ENCODE measurements around the gene GMDS.

The GMDS gene

DNA sequence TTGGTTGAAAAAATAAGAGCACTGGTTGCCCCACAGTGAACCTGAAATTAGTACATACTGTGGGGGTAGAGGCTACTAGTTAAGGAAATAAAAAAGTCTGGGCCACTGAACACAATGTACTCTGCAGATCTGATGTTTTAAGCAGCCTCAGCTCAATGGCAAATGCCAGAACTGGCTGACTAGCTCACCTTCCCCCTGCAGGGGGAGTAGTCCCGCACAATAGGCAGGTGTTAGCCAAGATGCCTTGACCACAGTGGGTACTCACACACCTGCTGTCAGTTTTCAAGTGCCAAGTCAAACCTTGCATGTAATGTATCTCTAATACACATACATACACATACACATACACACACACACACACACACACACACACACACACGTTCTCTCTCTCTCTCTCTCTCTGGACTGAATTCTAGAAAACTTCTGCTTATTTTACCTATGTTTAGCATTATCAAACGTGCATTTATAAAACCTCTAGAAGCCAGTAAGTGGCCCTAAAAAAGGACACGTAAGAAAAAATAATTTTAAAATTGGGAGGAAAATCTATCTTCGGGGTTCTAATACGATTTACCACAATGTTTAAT is 36.1 kb downstream of the GMDS start:
- in situ Hi-C loops (cut with HindIII; ENCODE audit: low sequenced_read_pairs) = no loop called here

DNA sequence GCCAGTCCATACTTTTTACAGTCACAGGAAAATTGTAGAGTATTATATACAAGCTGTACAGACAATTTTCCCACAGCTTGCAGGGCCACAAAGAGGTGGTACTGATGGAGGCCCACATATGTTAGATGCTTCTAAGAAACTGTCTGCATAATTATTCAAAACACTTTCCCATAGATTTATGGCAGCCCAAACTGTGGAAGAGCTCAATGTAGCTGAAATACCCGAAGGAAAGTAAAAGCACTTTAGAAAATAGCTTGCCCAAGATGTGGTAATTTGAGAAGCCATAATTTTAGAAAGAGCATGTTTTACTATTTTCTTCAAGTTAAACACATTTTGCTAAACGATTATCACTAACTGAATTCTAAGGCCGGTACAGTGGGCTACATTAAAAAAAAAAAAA is 36.9 kb downstream of the GMDS start:
- in situ Hi-C loops (cut with HindIII; ENCODE audit: low sequenced_read_pairs) = no loop called here

DNA sequence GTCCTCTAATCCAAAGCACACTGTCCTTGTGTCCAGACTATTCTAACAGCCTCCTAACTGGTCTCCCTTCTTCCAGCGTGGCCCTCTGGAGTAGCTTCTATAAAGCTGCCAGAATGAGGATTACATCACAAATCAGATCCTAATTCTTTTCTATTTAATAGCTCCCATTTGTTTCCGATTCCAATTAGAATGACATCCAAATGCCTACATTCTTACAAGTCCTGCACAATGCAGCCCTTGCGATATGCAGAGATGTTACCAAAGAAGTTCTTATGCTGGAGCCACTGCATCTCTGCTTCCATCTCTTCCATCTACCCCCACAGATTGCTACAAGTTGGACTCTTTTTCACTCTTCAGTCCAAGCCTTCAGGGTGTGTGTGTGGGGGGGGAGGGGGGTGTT is 40.0 kb downstream of the GMDS start:
- in situ Hi-C loops (cut with HindIII; ENCODE audit: low sequenced_read_pairs) = no loop called here

DNA sequence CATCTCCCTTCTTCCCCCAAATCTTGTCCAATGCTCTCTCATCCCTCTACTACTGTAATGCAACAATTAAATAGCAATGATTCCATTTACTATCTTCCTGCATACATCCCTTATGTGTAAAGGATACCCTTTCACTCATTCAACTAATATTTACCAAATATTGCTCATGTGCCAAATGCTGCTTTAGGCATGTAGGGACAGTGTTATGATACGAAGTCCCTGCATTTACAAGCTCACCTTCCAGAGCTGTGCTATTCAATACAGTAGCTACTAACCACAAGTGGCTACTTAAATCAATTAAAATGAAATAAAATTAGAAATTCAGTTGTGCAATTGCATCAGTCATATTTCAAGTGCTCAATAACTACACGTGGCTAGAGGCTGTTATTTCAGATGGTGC is 41.1 kb downstream of the GMDS start:
- in situ Hi-C loops (cut with HindIII; ENCODE audit: low sequenced_read_pairs) = no loop called here

DNA sequence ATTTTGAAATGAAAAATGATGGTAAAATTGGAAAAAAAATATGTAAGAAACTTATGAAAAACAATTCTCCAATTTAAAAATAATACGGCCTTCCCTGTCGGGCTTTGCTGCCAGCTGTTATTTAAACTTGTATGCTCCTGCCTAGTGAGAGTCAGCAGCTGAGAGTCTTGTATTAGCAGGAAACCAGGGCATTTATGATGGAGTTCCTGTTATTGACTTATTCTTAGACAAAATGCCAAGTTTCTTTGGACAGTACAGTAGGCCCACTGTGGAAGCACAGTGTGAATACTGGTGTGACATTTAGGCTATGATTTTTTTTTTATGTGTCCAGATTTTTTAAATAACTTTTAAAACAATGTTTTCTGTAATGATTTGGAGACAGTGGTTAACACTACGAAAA is 42.1 kb downstream of the GMDS start:
- in situ Hi-C loops (cut with HindIII; ENCODE audit: low sequenced_read_pairs) = no loop called here

DNA sequence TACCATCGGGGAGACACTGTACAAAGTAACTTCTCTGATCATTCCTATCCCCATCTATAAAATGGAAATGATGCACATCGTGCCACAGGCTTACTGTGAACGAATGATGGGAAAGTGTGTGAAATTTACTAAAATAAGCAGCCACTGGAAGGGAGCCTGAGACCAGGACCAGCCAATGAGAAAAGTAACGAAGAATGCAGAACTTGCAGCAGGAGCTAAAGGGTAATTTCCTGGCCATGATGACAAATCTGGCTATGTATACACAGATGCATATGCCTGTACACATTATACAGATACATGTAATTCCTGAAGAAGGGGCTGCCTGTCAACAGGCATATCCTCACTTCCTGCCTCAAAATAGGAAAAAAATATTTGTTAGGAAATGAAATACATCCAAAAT is 47.4 kb downstream of the GMDS start:
- in situ Hi-C loops (cut with HindIII; ENCODE audit: low sequenced_read_pairs) = no loop called here

DNA sequence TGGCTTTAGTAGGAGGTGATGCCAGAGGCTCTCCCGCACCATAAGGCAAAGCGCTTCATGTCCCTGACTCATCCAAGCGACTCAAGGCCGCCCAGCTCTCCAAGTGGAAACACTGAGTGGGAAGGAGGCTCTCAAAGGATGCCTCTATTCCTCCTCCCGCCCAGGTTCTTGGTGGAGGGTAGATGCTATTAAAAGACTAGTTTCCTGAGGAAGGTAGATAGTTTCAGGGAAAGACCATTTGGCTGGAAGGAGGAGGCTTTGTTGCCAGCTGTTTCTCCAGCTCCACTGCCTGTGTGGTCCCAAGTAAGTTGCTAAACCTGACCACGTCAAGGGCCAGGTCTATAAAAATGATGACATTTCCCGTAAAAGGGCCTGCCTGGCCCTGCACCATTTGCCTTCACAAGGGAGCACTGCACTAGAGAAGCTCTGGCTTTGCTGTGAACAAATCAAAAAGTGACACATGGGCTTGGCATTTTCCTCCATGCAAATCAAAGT is 48.2 kb downstream of the GMDS start:
- in situ Hi-C loops (cut with HindIII; ENCODE audit: low sequenced_read_pairs) = no loop called here

DNA sequence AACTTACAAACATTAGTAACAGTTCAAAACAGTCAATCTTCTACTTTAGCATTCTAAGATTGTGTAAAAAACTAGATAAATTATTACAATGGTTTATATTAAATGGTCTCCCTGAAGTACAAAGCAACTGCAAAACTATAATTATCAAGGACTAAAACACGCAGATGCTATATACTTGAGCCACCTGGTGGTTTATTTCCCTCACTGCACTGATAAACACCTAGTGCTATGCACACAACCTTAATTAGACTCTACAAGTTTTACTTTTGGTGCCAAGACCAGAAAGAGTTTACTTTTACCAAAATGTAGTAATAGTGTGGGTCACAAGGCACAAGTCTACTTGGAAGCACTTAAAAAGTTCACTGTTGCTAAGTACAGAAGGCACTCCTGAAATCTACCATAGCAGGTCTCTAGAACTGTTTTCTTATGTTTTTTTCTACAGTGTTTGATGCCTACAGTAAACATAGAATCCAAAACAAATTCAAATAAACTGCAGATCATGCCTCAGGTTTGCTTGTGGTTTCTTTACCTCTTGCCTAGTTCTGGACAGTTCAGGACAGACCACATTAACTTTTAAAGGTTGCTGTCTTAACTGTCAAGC is 49.2 kb downstream of the GMDS start:
- in situ Hi-C loops (cut with HindIII; ENCODE audit: low sequenced_read_pairs) = no loop called here

DNA sequence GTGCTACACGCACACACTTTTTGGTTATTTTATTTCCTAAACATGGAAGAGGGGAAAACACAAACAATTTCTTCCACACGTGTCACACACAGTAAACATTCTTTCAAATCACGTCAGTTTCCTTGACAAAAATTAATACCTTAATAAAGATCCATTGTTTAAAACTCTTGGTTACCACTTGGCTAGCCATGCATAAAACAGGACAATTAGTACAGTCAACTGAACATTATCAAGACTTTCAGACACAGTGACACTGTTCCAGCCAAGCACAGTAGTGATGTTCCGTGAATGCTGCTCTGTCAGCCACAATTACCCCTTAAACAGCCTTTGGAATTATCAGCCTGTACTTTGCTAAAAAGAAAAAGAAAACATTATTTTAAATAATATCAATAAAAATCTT is 50.8 kb downstream of the GMDS start:
- in situ Hi-C loops (cut with HindIII; ENCODE audit: low sequenced_read_pairs) = no loop called here

DNA sequence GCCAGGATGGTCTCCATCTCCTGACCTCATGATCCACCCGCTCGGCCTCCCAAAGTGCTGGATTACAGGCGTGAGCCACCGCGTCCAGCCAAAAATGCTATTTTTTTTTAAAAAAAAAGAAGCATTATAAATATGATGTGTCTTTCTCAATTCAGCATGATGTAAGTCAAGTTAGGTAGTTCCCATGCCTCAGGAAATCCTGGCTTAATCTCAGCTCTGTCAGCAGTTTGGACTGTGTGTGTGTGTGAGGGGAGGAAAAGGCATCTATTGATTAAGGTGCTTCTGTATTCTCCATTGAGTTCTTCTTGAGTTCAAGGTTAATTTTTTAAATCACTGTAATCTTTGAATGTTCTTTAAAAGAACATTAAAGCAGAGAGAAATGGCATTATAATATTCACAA is 51.5 kb downstream of the GMDS start:
- in situ Hi-C loops (cut with HindIII; ENCODE audit: low sequenced_read_pairs) = no loop called here

DNA sequence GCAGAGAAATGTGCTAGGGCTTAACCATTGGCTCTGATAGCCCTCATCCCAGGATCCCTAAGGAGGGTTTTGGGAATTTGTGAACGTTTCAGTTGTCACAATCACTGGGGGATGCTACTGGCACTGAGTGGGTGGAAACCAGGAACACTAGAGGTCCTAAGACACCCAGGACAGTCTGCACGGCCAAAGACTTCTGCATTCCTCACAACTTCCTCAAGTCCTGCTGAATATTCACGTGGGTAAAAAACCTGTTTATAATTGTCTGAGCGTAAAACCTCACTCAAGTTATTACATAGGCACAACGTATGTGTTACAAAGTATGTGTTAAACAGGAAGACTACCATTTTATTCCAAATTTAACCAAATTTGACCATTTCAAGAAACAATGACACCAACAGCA is 52.4 kb downstream of the GMDS start:
- in situ Hi-C loops (cut with HindIII; ENCODE audit: low sequenced_read_pairs) = no loop called here

DNA sequence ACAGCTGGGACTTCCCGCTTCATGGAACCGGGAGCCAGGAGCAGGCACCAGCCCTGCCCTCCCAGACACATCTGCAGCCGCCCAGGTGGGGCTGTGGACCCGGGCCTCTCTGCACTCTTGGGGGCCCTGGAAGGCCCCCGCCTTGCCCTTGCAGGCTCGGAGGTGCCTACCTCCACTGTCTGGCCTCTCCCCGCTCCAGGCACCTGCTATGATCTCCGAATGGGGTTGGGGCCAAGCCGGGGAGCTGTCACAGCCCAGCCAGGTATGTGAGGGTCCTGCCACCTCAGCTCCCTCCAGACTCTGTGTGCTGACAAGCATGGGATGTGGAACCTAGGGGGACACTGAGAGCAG is 54.0 kb downstream of the GMDS start:
- in situ Hi-C loops (cut with HindIII; ENCODE audit: low sequenced_read_pairs) = no loop called here

DNA sequence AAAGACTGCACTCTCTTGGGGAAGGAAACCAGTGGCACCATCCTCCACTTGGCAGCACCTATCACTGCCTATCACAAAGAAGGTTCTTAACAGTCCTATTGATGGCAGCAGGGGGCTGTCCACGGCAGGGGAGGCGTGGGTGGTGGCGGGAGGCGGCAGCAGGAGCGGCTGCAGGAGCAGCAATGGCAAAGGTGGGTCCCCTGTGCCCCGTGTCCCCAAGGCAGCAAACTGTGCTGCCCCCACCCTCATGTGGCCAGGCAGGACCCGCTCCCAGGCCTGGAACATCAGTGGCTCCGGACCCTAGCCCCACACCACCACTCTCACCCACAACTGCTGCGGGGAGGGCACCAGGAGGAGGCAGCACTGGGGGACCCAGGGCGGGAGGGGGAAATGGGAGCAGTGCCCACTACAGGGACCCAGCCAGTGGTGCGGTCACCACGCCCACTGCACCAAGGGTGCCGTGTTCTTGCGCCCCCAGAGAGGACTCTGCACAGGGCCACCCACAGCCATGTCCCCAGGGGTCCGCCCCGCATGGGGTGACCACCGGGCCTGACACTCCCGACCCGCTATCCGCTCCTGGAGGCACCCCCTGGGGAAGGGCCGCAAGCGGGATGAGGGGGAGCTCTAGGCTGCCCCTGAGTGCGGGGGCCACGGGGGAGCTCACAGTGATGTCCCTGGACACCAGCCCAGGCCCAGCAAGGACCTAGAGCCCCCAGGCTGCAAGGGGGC is 54.6 kb downstream of the GMDS start:
- in situ Hi-C loops (cut with HindIII; ENCODE audit: low sequenced_read_pairs) = no loop called here

DNA sequence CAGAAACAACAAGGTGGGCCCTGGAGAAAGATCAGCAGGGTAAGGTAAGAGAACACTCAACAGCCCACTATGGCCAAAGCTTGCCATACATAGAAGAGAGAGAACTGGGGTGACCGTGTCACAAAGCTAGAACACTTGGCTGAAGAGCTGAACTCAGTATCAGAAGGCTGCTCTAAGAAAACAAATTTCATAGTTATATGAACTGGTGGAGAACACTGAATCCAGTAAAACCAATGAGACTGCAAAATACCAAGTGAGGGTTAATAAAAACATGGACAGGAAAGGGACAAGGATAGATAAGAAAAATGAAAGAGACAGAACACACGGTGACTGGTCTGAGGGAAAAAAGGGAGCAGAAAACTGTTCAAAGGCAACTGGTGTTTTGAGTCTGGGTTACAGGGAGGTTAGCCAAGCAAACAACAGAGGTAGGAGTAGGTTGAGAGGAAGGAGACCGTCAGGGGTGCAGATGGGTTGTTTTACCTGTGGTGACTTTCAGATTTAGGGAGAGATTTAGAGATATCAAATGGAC is 56.5 kb downstream of the GMDS start:
- in situ Hi-C loops (cut with HindIII; ENCODE audit: low sequenced_read_pairs) = no loop called here

DNA sequence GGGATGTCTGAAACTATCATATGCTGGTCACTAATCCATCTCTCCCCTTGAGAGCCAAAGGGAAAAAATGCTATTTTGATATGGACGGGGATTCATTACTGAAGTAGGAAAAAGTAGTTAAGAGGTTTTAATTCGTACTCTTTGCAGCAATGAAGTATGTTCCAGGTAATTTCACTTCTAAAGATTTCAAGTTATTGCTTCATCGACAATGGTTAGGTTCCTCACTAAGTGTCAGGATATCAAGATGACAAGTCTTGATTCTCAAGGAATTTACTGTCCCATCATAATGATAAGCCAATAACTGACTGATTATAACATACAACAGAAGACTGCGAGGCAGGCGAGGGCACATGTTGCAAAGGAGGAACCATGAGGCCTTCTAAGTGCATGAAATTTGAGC is 57.0 kb downstream of the GMDS start:
- in situ Hi-C loops (cut with HindIII; ENCODE audit: low sequenced_read_pairs) = no loop called here

DNA sequence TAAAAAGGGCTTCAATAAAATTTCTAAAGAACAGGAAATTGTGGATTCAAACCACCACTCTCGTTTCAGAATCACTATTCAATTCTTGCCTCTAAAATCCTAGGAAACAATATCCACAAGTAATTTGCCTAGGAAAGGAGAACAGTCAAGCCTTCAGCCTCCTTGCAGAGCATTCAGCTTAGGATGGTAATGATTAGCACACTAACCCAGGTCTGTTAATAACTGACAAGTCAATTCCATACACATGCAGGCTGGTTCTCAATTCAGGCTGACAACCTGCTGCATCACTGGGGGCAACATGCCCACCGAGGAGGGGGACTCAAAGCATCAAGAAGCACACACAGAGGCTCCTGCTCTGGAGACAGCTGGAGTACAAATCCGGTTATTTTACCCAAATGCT is 57.6 kb downstream of the GMDS start:
- in situ Hi-C loops (cut with HindIII; ENCODE audit: low sequenced_read_pairs) = no loop called here

DNA sequence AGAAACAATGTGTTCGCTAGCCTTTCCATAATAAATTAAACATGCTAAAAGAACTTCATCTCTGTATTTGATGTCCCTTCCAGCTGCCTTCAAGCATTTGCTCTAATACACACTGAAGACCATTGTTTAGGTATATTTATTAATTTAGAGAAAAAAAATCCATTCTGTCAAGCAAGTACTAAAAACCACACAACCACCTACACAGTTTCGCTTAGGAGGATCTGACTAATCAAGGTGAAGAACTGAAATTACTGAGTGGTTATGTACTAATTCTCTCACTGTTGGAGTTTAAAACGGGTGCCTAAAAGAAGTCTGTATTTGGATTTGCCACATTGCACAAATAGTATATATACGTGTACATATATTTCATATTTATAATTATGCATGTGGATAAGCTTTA is 58.9 kb downstream of the GMDS start:
- in situ Hi-C loops (cut with HindIII; ENCODE audit: low sequenced_read_pairs) = no loop called here

DNA sequence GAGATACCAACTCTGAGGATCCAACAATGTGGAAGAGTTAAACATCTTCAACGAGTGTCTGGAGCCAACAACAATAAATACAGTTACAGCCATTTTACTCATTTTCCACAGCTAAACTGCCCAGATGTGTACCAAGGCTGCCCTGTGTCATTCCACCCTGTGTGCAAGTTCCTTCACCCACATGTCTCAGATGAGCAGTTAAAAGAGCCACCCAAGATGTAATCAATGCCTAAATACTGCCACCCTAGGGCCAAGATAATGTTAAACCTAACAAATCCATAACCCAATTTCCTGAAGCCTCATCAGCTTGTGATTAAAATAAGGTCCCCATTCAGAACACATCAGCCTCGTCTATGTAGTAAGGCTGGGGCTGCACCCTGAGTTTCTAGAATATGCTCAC is 59.9 kb downstream of the GMDS start:
- in situ Hi-C loops (cut with HindIII; ENCODE audit: low sequenced_read_pairs) = no loop called here

DNA sequence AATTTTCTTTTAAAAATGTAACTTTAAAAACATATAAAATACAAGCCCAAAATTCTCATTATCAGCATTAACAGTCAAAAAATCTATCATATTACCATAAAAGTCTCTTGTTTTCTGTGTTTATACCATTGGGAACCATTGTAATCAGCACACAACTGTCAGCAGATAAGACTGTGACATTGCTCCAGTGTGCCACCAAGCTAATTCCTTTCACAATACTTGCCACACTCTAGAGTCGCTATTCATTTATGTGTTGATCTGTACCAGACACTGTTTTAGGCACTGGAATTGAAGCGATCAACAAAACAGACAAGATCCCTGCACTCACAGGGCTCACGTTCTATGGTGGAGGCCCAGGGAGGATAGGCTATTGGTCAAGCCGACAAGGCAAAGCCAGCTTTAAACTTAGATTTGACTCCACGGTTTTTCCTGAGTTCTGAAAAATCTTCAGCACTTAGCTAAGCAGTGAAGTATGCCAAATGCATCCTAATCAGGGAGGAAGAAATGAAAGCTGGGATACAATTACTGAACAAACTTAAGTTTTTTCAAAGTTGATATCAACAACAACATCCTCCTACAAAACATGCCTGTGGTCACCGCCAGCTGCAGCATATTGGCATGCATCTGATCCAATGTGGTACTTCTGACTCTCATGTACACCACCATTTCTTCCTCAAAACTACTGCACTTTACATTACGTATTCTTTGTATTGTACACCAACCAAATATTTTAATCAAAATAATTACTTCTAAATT is 60.5 kb downstream of the GMDS start:
- in situ Hi-C loops (cut with HindIII; ENCODE audit: low sequenced_read_pairs) = no loop called here

DNA sequence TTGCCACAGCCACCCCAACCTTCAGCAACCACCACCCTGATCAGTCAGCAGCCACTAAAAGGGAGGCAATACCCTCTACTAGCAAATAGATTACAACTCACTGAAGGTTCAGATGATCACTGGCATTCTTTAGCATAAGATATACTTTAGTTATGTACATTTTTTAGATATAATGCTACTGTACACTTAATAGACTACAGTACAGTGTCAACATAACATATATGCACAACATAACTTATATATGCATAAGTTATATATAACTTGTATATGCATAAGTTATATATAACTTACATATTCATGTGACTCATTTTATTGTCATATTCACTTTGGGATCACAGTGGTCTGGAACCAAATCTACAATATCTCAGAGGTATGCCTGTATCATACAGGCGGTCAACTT is 61.7 kb downstream of the GMDS start:
- in situ Hi-C loops (cut with HindIII; ENCODE audit: low sequenced_read_pairs) = no loop called here

DNA sequence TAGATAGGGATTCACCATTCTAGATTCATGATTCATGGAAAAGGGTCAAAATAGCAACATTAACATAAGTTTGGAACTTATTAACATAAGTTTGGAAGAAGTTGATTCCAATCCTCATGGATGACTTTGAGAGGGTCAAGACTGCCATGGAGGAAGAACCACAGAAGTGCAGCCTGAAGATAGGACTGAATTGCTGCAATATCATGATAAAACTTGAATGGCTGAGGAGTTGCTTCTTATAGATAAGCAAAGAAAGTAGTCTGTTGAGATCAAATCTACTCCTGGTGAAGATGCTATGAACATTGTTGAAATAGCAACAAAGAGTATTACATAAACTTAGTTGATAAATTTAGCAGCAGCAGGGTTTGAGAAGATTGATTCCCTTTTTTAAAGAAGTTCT is 62.2 kb downstream of the GMDS start:
- in situ Hi-C loops (cut with HindIII; ENCODE audit: low sequenced_read_pairs) = no loop called here

DNA sequence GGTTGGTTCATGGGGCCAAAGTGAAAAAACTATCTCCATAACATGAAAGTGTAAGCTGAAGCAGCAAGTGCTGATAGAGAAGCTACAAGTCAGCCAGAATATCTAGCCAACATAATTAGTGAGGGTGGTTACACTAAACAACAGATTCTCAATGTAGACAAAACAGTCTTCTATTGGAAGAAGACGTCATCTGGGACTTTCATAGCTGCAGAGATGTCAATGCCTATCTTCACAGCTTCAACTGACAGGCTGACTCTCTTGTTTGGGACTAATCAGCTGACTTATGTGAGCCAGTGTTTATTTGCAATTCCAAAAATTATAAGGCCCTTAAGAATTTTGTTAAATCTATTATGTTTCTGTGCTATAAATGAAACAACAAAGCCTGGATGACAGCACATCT is 63.2 kb downstream of the GMDS start:
- in situ Hi-C loops (cut with HindIII; ENCODE audit: low sequenced_read_pairs) = no loop called here
